Pancreas (tissue), 10 donors: ENCODE measurements around the gene KDM4B. TPM values are rescaled to one million over a fixed set of nuclear protein-coding genes. Genes with fewer than 3 reads are reported as not detected.

Source experiments
- ATAC-seq, 4 donors: fragments of 200-7000 bp; cut with Tn5 transposase; one replicate each; pipeline versions ENCODE4 v1.8.0 to v1.9.1; 2020; ENCODE audit warnings: mild to moderate bottlenecking in 4 of 4, moderate library complexity in 4 of 4
- DNase-seq, 6 donors: peaks; one replicate each; pipeline ENCODE4 v3.0.0-alpha.2; 2020
- FAIRE-seq: peaks from 2 replicates; lab custom pipeline; 2012; peaks lifted over from hg19 to GRCh38; lab: Jason Lieb, UNC
- H3K27ac ChIP-seq, 4 donors: fragments of 200-600 bp; sonication (generic); 1 replicate in 3 of 4; 2 replicates in 1 of 4; pipeline versions ENCODE4 v1.5.0 to v1.8.0; 2020
- H3K27me3 ChIP-seq, 4 donors: fragments of 200-600 bp; one replicate each; pipeline ENCODE4 v1.8.0; 2021
- H3K36me3 ChIP-seq, 3 donors: fragments of 200-600 bp; sonication (generic) in 1 of 3; one replicate each; pipeline versions ENCODE4 v1.5.0 to v1.8.0; 2020 to 2021
- H3K4me1 ChIP-seq, 3 donors: fragments of 200-600 bp; one replicate each; pipeline ENCODE4 v1.8.0; 2021
- H3K4me3 ChIP-seq, 4 donors: fragments of 200-600 bp; sonication (generic) in 2 of 4; one replicate each; pipeline versions ENCODE4 v1.5.0 to v1.8.0; 2020 to 2021
- H3K9me3 ChIP-seq, 4 donors: fragments of 200-600 bp; one replicate each; pipeline ENCODE4 v1.8.0; 2021
- CTCF ChIP-seq, 4 donors: fragments of 200-600 bp; sonication (generic) in 3 of 4; IDR thresholded peaks; one replicate each; pipeline versions ENCODE4 v1.5.0 to v1.8.0; 2021; ENCODE audit warnings: antibody characterized with exemption in 4 of 4
- WGBS, 2 donors: extraction: QIAGEN DNeasy Blood & Tissue Kit; methylation state at CpG; one replicate each; pipeline ENCODE4 v1.1.7; 2013; 5-methylcytosine and 5-hydroxymethylcytosine counted together
- intact Hi-C, 3 donors: fragments of 100-400 bp; cut with DNase I; formaldehyde crosslinking; loops; one replicate each; pipeline versions ENCODE4 v1.11.1 to v1.14.2; 2022
- polyA plus RNA-seq, 2 donors: library from polyadenylated mRNA; stranded (reverse); fragments of 200-250 nt; gene quantifications; one replicate each; pipeline ENCODE4 v1.2.3, GENCODE V29; 2013
- total RNA-seq, 6 donors: library from RNA; stranded (reverse); fragmentation: NEBNext Ultra II Directional in 4 of 6; extraction: Animal tissue kit (Norgen Biotek cat#: 25700) in 4 of 6; gene quantifications; one replicate each; pipeline versions ENCODE4 v1.2.1 to v1.2.4, GENCODE V29; 2021 to 2023
- donor health status: healthy with polysubstance abuse.
- donor health status: DM: no; HTN: no; CAD: no; lungs with moderate emphysema.
- donor health status: DM: no; HTN: no; CAD: no.
- donor health status: control.
- donor health status: control.
- donor health status: Bipolar disorder and iron deficiency.
- donor health status: DM: yes; HTN: yes; CAD: no.
- donor health status: DM: no; HTN: no; CAD: no.
- donor health status: DM: no; HTN: no; CAD: no.
- donor health status: DM: yes; HTN: yes; CAD: no.

The KDM4B gene
- total and polyA plus RNA-seq, 8 donors = 13.8 to 24.0 (median 18.5) TPM

- no peaks in the 10 kb centered on the region for H3K27me3 ChIP-seq
- no peak overlapping the region for H3K4me3 ChIP-seq
- no peak for FAIRE-seq
- peak in 1 of 4 donors; percentile 2 for ATAC-seq
- peaks cover 34 to 45% (median 44%) of the 10 kb centered on the region in 3 donors for H3K4me1 ChIP-seq
- H3K36me3 ChIP-seq = peaks cover 0 to 10% (median 2%) of the 10 kb centered on the region in 3 donors
- DNase-seq = peak in 2 of 6 donors; percentile 65 to 67
- H3K9me3 ChIP-seq = no peaks in the 10 kb centered on the region
- 65 to 92% methylated on average over 26 to 27 of the region's 27 CpGs for WGBS, 2 donors
- intact Hi-C loops = no loop called here
- no peak for TF ChIP-seq CTCF (IDR thresholded peaks at IDR 0.05)
- H3K27ac ChIP-seq = peak overlapping the region in 2 of 4 donors; percentile 33 to 86
These were observed 161.6 kb downstream of the KDM4B start for GRCh38 chr19:5130371-5131030.

GRCh38 chr19:5131031-5131505 lies 162.2 kb downstream of the KDM4B start:
- TF ChIP-seq CTCF (IDR thresholded peaks at IDR 0.05) = no peak
- no peak for DNase-seq
- no peak for FAIRE-seq
- peak overlapping the region in 2 of 4 donors; percentile 33 to 86 for H3K27ac ChIP-seq
- peaks cover 0 to 10% (median 6%) of the 10 kb centered on the region in 3 donors for H3K36me3 ChIP-seq
- intact Hi-C loops = no loop called here
- peaks cover 33 to 41% (median 40%) of the 10 kb centered on the region in 3 donors for H3K4me1 ChIP-seq
- WGBS, 2 donors = 74 to 90% methylated on average over 21 of the region's 21 CpGs
- H3K27me3 ChIP-seq = no peaks in the 10 kb centered on the region
- ATAC-seq = no peak
- no peaks in the 10 kb centered on the region for H3K9me3 ChIP-seq
- no peak overlapping the region for H3K4me3 ChIP-seq

- DNase-seq (no peak), ATAC-seq (no peak), FAIRE-seq (no peak)
- Histone ChIP-seq H3K4me3 (no peak overlapping the region), H3K27me3 (no peaks in the 10 kb centered on the region), H3K36me3 (peaks cover 0 to 10% (median 6%) of the 10 kb centered on the region in 3 donors), H3K9me3 (no peaks in the 10 kb centered on the region), H3K27ac (peak overlapping the region; percentile 35 to 86 (median 50)), H3K4me1 (peaks cover 27 to 35% (median 34%) of the 10 kb centered on the region in 3 donors)
- 81 to 84% methylated on average over 19 to 25 of the region's 25 CpGs for WGBS, 2 donors
- TF ChIP-seq CTCF (IDR thresholded peaks at IDR 0.05) = no peak
- intact Hi-C loops = no loop called here
These were observed 162.7 kb downstream of the KDM4B start for GRCh38 chr19:5131506-5132205.

- DNase-seq = no peak
- intact Hi-C loops = no loop called here
- no peak for FAIRE-seq
- H3K4me3 ChIP-seq = no peak overlapping the region
- H3K36me3 ChIP-seq = peaks cover 0 to 13% (median 6%) of the 10 kb centered on the region in 3 donors
- WGBS, 2 donors = 41 to 55% methylated on average over 8 of the region's 8 CpGs
- no peak for ATAC-seq
- no peak for TF ChIP-seq CTCF (IDR thresholded peaks at IDR 0.05)
- H3K27ac ChIP-seq = peak overlapping the region; percentile 35 to 65 (median 50)
- H3K4me1 ChIP-seq = peaks cover 22 to 30% (median 28%) of the 10 kb centered on the region in 3 donors
- H3K27me3 ChIP-seq = no peaks in the 10 kb centered on the region
- H3K9me3 ChIP-seq = no peaks in the 10 kb centered on the region
These were observed 163.3 kb downstream of the KDM4B start for GRCh38 chr19:5132206-5132560.
